Kidney tubule cell (primary cell): ENCODE results near the gene SYDE2.
"Not testable (repeated sequence)": the region's sequence is repeated elsewhere in the genome, so short reads cannot be mapped to it uniquely, and the experiment has no call there.

Source experiments
- DNase-seq: peaks from one replicate; pipeline ENCODE4 v3.0.0-alpha.2; 2018; ENCODE audit warnings: low spot score

SYDE2 gene

DNA sequence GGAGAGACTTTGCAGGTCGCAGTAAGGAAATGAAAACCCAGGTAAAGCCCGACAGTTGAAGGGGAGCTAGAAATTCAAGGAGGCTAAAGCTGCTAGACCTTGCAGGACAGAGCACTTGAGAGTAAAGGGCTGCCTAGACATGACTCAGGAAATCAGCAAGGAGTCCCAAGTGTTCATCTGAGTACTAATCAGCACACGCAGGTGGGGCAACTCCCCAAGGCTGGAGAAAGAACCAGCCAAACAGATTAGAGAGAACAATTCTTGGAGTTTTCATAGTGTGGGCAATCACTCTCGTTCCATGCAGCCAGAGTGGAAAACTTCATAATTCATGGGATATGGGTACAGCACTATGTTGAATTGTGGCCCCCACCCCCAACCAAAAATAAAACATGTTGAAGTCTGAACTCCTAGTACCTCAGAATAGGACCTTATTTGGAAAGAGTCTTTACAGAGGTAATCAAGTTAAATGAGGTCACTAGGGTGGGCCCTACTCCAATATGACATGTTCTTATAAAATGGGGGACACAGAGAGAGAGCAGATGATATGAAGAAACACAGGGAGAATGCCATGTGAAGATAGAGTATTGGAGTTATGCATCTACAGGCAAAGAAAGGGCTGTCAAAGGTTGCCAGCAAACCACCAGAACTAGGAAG is 28.0 kb downstream of the SYDE2 start:
- DNase-seq, result no peak

DNA sequence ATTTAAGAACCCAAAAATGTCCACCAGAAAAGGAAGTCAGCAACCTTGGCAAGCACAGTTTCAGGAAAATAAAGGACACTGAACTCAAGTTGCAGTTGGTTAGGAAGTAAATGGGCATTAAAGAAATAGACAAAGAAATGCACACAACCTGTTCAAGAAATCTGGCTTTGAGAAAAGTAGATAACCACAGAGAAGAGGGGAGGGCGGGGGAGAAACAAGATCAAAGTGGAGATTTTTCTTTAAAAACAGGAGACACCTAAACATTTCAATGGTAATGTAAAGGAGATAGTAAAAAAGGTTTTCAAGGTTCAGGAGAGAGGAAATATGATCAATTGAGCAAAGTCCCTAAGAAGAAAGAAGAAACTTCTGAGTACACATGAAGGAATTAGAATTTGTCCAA is 29.1 kb downstream of the SYDE2 start:
- no peak for DNase-seq

DNA sequence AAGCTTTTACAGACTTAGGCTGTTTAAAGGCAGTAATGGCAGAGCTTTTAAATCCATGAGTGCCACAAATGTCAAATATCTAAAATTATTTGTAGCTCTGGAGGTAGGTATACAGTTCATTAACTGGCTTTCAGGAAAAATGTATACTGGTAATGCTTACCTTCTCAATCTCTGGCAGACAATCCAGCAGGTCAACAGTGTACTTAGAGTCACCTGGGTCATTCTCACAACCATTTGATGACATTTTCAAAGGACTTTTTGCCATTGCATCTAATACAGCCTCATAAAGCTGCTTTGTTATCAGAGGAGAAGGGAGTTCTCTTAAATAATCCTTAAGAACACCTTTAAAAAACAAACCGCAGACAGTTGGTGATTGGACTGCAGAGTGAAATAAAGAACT is 31.9 kb downstream of the SYDE2 start:
- no peak for DNase-seq

DNA sequence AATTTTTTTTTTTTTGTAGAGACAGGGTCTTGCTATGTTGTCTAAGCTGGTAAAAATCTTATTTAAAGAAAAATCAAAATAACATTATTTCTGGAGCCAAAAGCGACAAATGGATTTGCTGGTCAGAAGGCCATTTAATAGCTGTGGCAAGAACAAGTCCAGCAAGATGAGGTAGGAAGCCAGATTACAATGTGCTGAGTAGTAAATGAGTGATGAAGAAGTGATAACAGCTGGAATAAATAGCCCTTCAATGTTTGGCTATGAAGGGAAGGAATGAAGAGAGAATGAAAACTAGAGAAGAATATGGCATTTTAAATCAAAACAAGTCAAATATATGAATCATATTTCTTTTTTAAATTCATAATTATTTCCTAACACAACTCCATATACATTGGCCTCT is 34.5 kb downstream of the SYDE2 start:
- no peak for DNase-seq

DNA sequence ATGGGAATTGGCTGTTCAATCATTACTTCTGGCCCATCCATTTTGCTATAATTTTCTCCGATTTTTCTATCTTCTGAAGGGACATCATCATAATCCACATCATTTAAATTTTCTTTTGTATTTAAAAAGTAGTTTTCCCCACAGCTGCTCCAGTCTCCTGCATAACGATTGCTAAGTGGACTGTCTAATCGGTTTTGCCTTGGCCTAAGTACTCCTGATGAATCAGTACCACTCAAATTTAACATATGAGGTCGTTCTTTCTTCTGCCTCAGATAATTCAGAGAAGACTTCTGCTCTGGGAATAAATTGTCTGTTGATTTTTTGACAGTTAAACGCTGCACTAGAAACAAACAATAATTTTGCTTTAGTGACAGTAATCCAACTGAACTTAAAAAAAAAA is 41.9 kb downstream of the SYDE2 start:
- no peak for DNase-seq

DNA sequence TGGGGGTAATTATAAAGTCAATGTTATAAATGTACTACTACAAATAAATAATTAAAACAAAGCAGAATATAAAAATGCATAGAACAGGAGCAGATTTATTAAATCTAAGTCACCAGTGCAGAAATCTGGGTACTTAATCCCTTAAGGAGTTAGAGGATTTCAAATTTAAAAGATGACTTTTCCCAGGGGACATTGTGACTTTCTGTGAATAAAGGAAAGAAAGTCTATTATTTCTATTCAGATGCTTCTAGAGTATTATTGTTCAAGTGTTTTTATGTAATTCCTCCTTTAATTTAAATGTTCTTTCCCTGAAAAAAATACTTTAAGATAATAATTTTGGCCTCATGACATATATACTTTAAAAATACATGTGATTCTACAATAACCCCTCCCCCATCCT is 43.4 kb downstream of the SYDE2 start:
- DNase-seq, result no peak

DNA sequence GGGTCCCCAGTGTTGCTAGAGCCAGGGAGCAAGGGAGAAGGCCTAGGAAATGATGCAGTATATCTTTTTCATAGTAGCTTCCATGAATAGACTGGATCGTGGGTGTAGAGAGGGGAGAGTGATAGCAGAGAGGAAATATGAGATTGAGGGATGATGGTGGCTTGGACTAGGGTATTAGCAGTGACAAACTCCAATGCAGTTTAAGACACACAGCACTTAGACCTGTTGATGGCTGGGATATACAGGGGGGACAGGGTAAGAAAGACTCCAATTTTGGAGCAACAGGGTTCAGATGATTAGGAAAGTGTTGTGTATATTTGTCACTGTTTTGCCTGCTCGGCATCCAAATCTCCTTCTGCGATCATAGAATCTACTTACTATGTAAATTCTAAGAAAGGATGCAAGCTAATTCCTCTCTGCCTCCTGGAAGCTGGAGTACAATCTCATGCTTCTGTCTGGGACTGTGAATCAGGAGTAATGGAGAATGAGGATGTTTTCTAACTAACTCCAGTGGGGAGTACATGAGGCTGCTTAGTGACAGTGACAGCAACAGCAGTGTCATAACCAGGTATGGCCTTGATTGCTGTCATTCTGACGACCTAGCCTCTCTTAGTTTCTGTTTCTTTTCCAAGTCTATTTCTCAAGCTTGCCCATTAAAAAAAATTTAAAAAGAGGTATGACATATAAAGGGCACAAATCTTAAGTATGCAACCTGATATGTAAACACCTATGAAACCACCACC is 47.5 kb downstream of the SYDE2 start:
- DNase-seq, result no peak

DNA sequence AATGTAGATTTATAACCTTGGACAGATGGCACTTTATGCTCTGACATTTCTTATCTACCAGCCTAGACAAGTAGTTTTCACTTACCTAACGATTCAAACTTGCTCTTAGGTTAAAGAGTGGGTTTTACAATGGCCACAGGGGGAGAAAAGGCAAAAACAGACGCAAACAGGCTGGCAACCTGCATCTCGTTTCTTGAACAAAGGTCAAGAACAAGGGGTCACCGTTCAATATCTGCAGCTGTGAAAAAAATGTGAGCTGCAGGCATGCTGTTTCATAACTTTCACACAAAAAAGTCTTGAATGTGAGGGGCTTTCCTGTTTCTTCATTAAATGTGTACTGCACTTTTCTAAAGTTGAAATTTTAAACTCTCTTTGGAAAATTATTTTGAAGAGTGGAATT is 49.4 kb downstream of the SYDE2 start:
- DNase-seq, result no peak

DNA sequence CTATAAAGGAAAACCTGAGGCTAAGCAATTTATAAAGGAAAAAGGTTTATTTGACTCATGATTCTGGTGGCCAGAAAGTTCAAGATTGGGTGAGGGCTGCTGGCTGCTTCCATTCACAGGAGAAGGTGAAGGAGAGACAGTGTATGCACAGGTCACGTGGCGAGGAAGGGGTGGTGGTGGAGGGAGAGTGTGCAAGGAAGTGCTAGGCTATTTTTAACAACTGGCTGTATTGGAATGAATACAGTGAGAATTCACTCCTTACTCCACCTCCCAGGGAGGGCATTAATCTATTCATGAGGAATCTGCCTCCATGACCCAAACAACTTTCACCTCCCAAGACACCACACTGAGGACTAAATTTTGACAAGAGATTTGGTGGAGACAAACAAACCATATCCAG is 51.0 kb downstream of the SYDE2 start:
- DNase-seq, result no peak

DNA sequence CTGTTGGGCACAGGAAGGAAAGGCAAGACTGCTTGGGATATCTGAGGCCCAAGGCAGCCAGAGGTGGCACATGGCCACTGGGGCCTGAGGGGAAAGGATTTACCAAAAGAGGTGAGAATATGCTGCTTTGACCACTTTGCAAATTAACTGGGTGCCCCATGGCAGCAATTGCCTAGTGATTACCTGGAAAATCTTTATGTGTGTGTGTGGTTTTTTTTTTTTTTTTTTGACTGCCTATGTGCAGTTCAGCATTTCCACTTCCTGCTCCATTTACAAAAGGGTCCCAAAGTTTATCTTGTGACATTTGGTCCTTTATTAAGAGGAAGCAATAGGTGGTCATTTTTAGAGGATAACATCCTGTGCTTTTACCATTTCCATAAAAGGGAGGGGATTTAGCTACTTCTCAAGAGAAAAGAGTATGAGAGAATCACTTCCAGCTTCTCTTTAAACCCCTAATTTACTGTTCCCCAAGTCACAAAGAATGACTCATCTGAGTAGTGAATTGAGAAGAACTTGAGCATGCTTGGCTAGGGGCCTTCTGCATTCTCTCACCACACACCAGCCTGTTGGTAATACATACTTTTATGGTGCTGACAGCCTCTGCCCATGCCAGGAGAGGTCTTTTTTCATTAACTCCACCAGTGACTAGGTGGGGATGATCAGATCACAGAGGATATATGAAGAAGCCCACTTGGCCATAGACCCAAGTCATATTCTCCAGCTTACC is 52.1 kb downstream of the SYDE2 start:
- DNase-seq, result peak; percentile 9

DNA sequence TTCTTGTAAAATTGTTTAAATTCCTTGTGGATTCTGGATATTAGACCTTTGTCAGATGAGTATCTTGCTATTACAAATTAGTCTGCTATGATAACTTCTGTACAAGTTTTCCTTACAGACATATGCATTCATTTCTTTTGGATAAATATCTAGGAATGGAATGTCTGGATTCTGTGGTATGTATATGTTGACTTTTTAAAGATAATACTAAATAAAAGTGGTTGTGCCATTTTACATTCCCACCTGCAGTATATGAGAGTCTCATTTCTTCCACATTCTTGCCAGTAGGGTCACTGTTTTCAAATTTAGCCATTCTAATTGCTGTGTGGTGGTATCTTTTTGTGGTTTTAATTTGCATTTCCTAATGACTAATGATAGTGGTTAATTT is 53.9 kb downstream of the SYDE2 start:
- no peak for DNase-seq

DNA sequence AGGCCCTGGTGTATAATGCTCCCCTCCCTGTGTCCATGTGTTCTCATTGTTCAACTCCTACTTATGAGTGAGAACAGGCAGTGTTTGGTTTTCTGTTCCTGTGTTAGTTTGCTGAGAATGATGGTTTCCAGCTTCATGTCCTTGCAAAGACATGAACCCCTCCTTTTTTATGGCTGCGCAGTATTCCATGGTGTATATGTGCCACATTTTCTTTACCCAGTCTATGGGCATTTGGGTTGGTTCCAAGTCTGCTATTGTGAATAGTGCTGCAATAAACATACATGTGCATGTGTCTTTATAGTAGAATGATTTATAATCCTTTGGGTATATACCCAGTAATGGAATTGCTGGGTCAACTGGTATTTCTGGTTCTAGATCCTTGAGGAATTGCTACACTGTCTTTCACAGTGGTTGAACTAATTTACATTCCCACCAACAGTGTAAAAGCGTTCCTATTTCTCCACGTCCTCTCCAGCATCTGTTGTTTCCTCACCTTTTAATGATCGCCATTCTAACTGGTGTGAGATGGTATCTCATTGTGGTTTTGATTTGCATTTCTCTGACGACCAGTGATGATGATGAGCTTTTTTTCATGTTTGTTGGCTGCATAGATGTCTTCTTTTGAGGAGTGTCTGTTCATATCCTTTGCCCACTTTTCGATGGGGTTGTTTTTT is 54.4 kb downstream of the SYDE2 start:
- not testable (repeated sequence) for DNase-seq

DNA sequence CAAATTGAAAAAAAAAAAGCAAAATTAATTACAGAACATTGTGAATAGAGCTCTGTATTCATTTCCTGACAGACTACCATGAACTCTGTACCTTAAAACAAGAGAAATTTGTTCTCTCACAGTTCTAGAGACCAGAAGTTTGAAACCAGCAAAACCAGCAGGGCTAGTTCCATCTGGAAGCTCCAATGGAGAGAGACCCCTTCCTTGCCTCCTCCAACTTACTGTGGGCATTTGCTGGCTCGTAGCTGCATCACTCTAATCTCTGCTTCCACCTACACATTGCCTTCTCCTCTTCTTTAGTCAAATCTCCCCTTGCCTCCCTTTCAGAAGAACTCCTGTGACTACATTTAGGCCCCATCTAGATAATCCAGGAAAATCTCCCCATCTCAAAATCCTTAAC is 56.5 kb downstream of the SYDE2 start:
- no peak for DNase-seq

DNA sequence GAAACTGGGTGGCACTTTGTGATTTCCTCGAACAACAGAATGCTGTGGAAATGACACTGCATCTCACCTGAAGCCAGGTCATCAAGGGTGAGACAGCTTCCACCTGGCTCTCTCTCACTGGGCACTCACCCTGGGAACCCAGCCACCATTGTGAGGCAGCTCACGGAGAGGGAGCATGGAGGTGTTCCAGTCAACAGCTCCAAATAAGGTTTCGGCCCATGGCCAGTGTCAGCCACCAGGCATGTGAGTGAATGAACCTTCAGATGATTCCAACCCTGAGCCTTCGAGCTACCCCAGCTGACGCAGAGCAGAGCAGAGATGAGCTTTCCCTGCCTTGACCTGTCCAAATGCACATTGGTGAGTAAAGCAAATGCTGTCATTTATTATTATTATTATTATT is 58.1 kb downstream of the SYDE2 start:
- no peak for DNase-seq

DNA sequence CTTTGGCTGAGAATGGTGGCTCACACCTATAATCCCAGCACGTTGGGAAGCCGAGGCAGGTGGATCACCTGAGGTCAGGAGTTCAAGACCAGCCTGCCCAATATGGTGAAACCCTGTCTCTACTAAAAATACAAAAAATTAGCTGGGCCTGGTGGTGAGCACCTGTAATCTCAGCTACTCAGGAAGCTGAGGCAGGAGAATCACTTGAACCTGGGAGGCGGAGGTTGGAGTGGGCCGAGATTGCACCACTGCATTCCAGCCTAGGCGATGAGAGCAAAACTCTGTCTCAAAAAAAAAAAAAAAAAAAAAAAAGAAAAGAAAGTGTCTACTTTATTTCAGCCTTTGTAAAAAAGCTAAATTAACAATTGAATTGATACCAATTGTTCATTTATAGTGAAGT is 62.4 kb downstream of the SYDE2 start:
- DNase-seq, result not testable (repeated sequence)

DNA sequence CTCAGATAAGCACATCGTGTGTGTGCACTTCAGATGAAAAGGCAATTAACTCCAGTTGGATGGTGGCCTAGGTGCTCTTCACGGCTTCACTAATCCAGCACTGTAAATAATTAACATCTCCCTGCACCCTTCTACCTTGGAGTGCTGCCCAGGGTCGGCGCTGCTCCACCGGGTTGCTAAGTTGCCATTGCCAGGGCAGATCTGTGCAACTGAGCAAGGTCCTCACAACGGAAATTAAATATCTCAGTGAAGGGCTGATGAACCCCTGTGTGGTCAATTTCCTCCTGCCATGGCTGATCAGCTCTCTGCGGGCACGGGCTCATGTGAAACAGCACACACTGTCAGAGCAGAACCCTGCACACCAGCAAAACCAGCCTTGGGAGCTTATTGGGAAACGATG is 63.2 kb downstream of the SYDE2 start:
- DNase-seq, result peak; percentile 95

DNA sequence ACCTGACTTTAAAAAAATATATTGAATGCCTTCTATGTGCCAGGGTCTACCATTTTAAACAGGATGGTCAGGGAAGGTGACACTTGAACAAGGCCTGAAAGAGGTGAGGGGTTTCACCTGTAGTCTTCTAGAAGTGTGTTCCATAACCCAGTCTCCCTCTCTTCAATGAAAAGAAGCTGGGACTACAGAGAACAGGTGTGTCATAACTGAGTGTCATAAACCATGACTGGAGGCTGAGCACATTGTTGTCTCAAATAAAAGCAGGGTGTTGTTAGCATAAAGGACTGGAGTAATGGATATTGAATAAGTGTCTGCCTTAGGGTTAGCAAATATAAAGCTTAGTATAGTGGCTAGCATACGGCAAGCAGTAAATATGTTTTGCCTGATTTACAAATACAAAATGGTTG is 65.4 kb downstream of the SYDE2 start:
- no peak for DNase-seq

DNA sequence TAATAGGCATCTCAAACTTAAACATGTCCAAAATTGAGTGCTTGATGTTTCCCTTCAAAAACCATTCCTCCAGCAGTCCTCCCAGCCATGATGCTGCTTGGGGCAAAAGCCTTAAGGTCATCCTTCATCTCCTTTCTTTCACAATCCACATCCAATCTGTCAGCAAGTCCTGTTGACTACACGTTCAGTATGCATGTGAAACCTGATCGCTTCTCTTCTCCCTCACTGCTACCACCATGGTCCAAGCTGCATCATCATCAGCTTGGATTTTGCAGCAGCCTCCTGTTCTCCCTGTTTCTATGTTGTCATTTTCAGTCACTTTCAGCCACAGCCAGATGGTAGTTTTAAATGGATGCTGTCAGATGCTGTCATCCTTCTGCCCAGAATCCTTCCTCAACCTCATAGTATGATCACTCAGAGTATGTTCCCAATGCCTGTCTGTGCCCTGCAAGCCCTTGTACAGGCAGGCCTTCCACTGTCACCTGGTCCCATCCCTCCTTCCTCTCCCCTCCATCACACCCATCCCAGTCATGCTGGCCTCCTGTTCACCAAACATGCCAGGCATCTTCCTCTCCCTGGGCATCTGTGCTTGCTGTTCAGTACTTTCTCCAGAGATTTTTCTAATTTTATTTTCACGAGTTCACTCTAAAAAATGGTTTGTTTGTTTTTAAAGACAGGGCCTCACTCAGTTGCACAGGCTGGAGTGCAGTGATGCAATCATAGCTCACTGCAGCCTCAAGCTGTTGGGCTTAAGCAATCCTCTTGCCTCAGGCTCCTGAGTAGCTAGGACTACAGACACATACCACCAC is 66.0 kb downstream of the SYDE2 start:
- peak; percentile 37 for DNase-seq

DNA sequence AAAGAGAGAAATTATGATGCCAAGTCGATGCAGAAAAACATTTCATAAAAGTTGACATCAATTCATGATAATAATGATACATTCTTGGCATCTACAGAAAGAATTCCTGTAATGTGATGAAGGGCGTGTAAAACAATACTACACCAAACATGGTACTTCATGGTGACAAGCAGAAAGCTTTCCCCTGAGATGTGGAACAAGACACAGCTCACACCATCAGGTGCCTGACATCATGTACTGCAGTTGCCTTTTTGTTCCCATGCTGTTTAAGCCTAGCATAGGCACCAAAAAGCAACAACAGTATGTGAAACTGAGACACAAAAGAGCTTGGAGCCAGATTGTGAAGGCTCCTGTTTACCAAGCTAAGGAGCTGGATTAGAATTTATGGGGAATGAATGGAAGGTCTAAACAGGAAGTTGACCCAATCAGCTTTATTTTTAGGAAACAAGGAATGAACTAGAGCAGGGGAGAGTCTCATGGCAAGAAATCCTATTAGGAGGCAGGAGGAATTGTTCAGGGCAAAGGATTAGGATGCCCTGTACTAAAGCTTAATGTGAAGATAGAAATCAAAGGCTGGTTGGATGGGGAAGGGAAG is 67.2 kb downstream of the SYDE2 start:
- DNase-seq, result no peak

DNA sequence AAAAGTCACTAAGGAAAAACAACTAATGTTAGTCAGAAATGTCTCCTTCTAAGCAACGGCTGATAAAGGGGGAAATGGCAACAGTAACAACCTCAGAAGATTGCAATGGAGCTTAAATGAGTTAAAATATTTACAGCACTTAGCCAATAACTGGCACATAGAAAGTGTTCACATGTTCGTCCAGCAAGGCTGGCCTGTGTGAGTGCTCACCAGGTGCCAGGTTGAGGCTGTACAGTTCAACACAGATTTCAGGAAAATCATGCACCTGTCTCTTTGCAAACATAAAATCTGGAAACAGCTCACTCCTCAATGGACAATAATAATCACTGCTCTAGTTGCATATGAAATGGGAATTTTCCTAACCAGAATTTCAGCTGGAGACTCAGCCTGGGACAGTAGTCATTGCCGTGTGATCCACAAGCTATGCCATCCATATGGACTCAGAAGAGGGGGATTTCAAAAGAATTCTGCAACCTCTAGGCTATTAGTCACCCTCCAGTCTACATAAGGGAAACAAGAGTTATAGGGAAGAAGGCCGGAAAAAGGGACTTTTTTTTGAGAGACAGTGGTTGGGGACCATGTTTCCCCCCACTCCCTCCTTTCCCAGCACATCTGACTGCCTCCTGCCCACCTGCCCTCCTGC is 68.6 kb downstream of the SYDE2 start:
- DNase-seq, result no peak

DNA sequence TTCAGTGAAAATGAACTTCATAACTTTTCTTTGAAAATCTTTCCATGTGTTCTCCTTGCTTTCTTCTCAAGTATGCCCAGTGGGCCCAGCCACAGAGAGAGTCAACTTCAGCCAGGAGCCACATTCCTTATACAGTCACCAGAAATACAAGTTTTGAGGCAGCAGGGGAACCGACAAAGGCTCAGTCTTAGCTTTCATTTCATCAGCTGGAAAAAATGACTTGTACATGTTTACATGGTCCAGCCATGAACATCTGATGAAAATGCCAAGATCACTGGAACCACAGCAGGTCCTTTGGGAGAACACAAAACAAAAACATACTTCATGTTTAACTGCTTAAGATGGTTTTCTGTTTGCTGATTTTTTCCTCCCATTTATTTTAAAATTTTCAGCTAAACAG is 72.5 kb downstream of the SYDE2 start:
- DNase-seq, result no peak
